K562 (cell line): ENCODE results near the gene ERCC2. TPM values are rescaled to one million over a fixed set of nuclear protein-coding genes. Genes with fewer than 3 reads are reported as not detected.

Experiments used
- ATAC-seq: fragments of 200-7000 bp; cut with Tn5 transposase; 3 replicates; pipeline ENCODE4 v1.9.1; 2020; ENCODE audit warnings: moderate library complexity
- BruUV-seq: library from RNA; stranded (reverse); fragments of 400-500 nt; replicated peaks from 2 replicates; lab custom pipeline; 2021; lab: Mats Ljungman, UMichigan
- CTCF ChIA-PET: fragments of 300-600 bp; formaldehyde crosslinking; extraction: SDS; loops from one replicate; lab custom pipeline; 2021; ENCODE audit warnings: low intra/inter-chr PET ratio; lab: Yijun Ruan, JAX
- POLR2A ChIA-PET: fragments of 300-600, 350-650 bp; sonication (Branson Sonifier 250); formaldehyde crosslinking; extraction: SDS; loops from one replicate; lab custom pipeline; 2021; ENCODE audit warnings: antibody characterized with exemption, inconsistent platforms; lab: Yijun Ruan, JAX
- DNase-seq, 4 experiments: peaks; one replicate each; pipeline versions ENCODE4 v3.0.0 to v3.0.0-alpha.2; 2011 to 2018; ENCODE audit warnings: low spot score in 3 of 4, mixed read lengths in 3 of 4; ENCODE audit errors: extremely low read depth in 1 of 4
- FAIRE-seq: peaks from 2 replicates; lab custom pipeline; 2011; peaks lifted over from hg19 to GRCh38; lab: Jason Lieb, UNC
- H2AFZ ChIP-seq: 2 replicates; pipeline ENCODE4 v1.6.0; 2011; ENCODE audit warnings: low read depth, low read length, control low read depth, inconsistent platforms
- H3K27ac ChIP-seq: fragments of 200-600 bp; 3 replicates; pipeline ENCODE4 v1.8.0; 2011; ENCODE audit warnings: low read depth, mild to moderate bottlenecking, control low read depth, inconsistent platforms, low read length, moderate library complexity, mixed read lengths; ENCODE audit errors: extremely low read depth
- H3K27me3 ChIP-seq, 2 experiments: fragments of 300-600 bp in 1 of 2; 2 replicates in 1 of 2; 3 replicates in 1 of 2; pipeline versions ENCODE4 v1.6.0 to v1.8.0; 2011; ENCODE audit warnings: inconsistent platforms in 2 of 2, low read length in 2 of 2, mild to moderate bottlenecking in 1 of 2, mixed read lengths in 1 of 2, moderate library complexity in 1 of 2; ENCODE audit not compliant: control insufficient read depth in 2 of 2, insufficient read depth in 2 of 2
- H3K36me3 ChIP-seq: fragments of 300-600 bp; 3 replicates; pipeline ENCODE4 v1.8.0; 2011; ENCODE audit warnings: mild to moderate bottlenecking, low read length, inconsistent platforms; ENCODE audit not compliant: control insufficient read depth, insufficient read depth
- H3K4me1 ChIP-seq, 2 experiments: fragments of 200-600 bp in 1 of 2; replicated peaks in 1 of 2; 2 replicates in 1 of 2; 3 replicates in 1 of 2; pipeline versions ENCODE4 v1.5.1 to v1.8.0; 2011; ENCODE audit warnings: inconsistent platforms in 2 of 2, low read length in 2 of 2, mild to moderate bottlenecking in 1 of 2, mixed read lengths in 1 of 2, moderate library complexity in 1 of 2; ENCODE audit not compliant: control insufficient read depth in 2 of 2, insufficient read depth in 2 of 2
- H3K4me2 ChIP-seq: 2 replicates; pipeline ENCODE4 v1.6.1; 2011; ENCODE audit warnings: low read length, control low read depth, inconsistent platforms, mixed read lengths; ENCODE audit not compliant: insufficient read depth
- H3K4me3 ChIP-seq: fragments of 200-600 bp; sonication (generic), shearing (Covaris generic); 2 replicates; pipeline ENCODE4 v1.5.1; 2016; ENCODE audit warnings: control low read depth, inconsistent platforms
- H3K79me2 ChIP-seq: fragments of 200-600 bp; 3 replicates; pipeline ENCODE4 v1.8.0; 2011; ENCODE audit warnings: low read length, inconsistent platforms; ENCODE audit not compliant: control insufficient read depth, insufficient read depth
- H3K9ac ChIP-seq, 2 experiments: 2 replicates each; pipeline versions ENCODE4 v1.6.0 to v1.6.1; 2011; ENCODE audit warnings: low read depth in 2 of 2, low read length in 2 of 2, control low read depth in 1 of 2, inconsistent platforms in 1 of 2, mild to moderate bottlenecking in 1 of 2, mixed read lengths in 1 of 2; ENCODE audit not compliant: insufficient read depth in 1 of 2
- H3K9me1 ChIP-seq: one replicate; pipeline ENCODE4 v1.6.0; 2011; ENCODE audit warnings: inconsistent platforms, mild to moderate bottlenecking, low read length, moderate library complexity; ENCODE audit not compliant: control insufficient read depth, insufficient read depth
- H3K9me3 ChIP-seq: replicated peaks from 2 replicates; pipeline ENCODE4 v1.5.1; 2011; ENCODE audit warnings: low read depth, low read length, inconsistent platforms; ENCODE audit not compliant: control insufficient read depth, insufficient read depth
- H4K20me1 ChIP-seq: replicated peaks from 2 replicates; pipeline ENCODE4 v1.6.1; 2011; ENCODE audit warnings: low read length, inconsistent platforms, mixed read lengths; ENCODE audit not compliant: control insufficient read depth, insufficient read depth
- POLR2AphosphoS2 ChIP-seq: IDR thresholded peaks from 2 replicates; pipeline ENCODE4 v1.6.1; 2012; ENCODE audit warnings: low read length, improper control_type of control experiment
- RBM25 ChIP-seq: fragments of 200-400 bp; formaldehyde crosslinking; IDR thresholded peaks from 2 replicates; pipeline ENCODE4 v1.6.1; 2018; ENCODE audit warnings: low read length, low read depth, moderate library complexity; ENCODE audit not compliant: severe bottlenecking
- SRSF1 ChIP-seq: fragments of 200-400 bp; formaldehyde crosslinking; IDR thresholded peaks from 2 replicates; pipeline ENCODE4 v1.6.1; 2017; ENCODE audit warnings: mild to moderate bottlenecking, low read depth, low read length, moderate library complexity
- ZBTB2 ChIP-seq: fragments of 450-650 bp; IDR thresholded peaks from 2 replicates; pipeline ENCODE4 v1.6.1; 2016; ENCODE audit warnings: antibody characterized with exemption
- ZNF121 ChIP-seq: sonication (generic); formaldehyde crosslinking; conservative IDR thresholded peaks from 2 replicates; pipeline ENCODE4 v1.8.0; 2022; ENCODE audit warnings: missing genetic modification reagents
- WGBS: fragments of 100-300 bp; shearing (Covaris generic); methylation state at CpG from one replicate; pipeline ENCODE4 v1.1.6; 2016; ENCODE audit warnings: low coverage, mixed read lengths; ENCODE audit not compliant: insufficient coverage; ENCODE audit errors: missing lambda C conversion rate; 5-methylcytosine and 5-hydroxymethylcytosine counted together
- in situ Hi-C: fragments of 300-500 bp; cut with MboI; formaldehyde crosslinking; loops from 4 replicates; pipeline ENCODE4 v1.15.0; 2018; ENCODE audit warnings: inconsistent platforms, mixed read lengths
- intact Hi-C: fragments of 100-400 bp; cut with micrococcal nuclease; formaldehyde crosslinking; loops from 2 replicates; pipeline ENCODE4 v1.14.2; 2022
- polyA plus RNA-seq, 8 experiments: library from polyadenylated mRNA; depleted of rRNA in 4 of 8; stranded (reverse) in 5 of 8; unstranded in 3 of 8; fragments of >200 nt; fragmentation: Nextera tagmentation in 2 of 8; fragmentation: Illumina TruSeq in 1 of 8; extraction: Ambion mirVana in 2 of 8; extraction: Trizol in 1 of 8; gene quantifications; 2 replicates each; pipeline versions ENCODE4 v1.2.1 to v1.2.3, GENCODE V29; 2011 to 2014; ENCODE audit warnings: inconsistent platforms in 1 of 8, missing spikeins in 1 of 8
- total RNA-seq, 7 experiments: library from RNA; depleted of rRNA in 6 of 7; stranded (reverse); fragments of >200 nt in 6 of 7; fragmentation: Illumina TruSeq in 2 of 7; extraction: Trizol in 2 of 7; gene quantifications; 2 replicates each; pipeline versions ENCODE4 v1.2.1 to v1.2.3, GENCODE V29; 2011 to 2021; ENCODE audit warnings: low replicate concordance in 1 of 7
- TF ChIP-seq, protein P1 (sequence below): fragments of 450-650 bp; conservative IDR thresholded peaks from 2 replicates; pipeline ENCODE4 v1.6.1; 2016; ENCODE audit warnings: missing genetic modification characterization, low read depth, mild to moderate bottlenecking, missing compliant biosample characterization, moderate library complexity

ERCC2 gene
- total and polyA plus RNA-seq, 9 of the 15 experiments (the other 6 are each of a cell fraction or from before 2014, with no cell fraction given), result 2.2 to 55.9 (median 23.4) TPM

DNA sequence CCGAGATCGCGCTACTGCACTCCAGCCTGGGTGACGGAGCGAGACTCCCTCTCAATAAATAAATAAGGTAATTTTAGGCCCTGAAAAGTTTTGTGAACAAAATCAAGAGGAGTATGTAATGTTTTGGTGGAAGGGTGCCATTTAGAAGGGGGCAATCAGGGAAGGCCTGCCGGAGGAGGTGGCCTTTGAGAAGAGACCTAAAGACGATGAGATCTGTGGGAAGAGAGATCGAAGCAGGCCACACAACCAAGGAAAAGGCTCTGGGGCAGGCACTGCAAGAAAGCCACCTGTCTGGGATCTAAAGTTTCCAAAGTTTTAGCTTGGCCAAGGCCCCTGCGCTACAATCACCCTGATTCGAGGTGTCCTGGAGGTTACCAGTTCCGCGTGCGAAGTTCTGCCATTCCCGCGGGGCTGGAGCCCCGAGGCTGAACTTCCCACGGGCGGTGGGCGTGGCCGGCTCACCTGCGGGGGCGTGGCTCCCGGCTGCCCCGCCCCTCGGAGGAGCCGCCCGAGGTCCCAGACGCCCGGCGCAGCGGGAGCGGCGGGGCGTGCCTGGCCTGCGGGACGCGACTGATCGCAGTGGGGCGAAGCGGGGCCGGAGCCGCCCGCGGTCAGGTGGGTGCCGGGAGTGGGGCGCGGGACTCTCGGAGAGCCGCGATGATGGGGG lies 30.0 kb downstream of the ERCC2 start, which contains the start of gene KLC3 (continued):
- TF ChIP-seq ZBTB2 (no peak), POLR2AphosphoS2 (no peak), ZNF121 (CRISPR knock-in tag) (no peak)
- TF ChIP-seq, protein P1, sequence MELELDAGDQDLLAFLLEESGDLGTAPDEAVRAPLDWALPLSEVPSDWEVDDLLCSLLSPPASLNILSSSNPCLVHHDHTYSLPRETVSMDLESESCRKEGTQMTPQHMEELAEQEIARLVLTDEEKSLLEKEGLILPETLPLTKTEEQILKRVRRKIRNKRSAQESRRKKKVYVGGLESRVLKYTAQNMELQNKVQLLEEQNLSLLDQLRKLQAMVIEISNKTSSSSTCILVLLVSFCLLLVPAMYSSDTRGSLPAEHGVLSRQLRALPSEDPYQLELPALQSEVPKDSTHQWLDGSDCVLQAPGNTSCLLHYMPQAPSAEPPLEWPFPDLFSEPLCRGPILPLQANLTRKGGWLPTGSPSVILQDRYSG, result no peak
- TF ChIP-seq, all 486 proteins: peak for 33

DNA sequence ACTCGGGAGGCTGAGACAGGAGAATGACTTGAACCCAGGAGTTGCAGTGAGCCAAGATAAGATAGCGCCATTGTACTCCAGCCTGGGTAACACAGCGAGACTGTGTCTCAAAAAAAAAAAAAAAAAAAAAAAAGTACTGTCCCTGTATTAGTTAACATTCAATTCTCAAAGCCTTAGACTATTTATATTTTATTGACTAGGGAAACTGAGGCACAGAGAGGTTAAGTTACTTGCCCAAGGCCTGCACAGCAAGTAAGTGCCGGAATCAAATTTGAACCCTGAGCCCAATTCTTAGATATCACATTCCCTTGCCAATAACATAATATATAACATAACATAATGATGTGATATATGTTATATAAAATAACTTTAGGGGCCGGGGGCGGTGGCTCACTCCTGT lies 30.7 kb downstream of the ERCC2 start:
- BruUV-seq, result no TSS peak
- no peak for FAIRE-seq
- no peak overlapping the region for H3K9ac ChIP-seq
- intact Hi-C loops (loop anchor here (10.0 kb wide), 1 partner anchor 325 kb away; no protein-coding TSS in a partner anchor), in situ Hi-C loops (loop anchor here (5.0 kb wide), 1 partner anchor 137 kb away; no protein-coding TSS in a partner anchor)
- WGBS, result 76% methylated on average over 5 of the region's 6 CpGs
- no peak overlapping the region for H3K4me2 ChIP-seq
- H4K20me1 ChIP-seq, result no peaks in the 10 kb centered on the region
- CTCF ChIA-PET, result interaction anchor here (1.7 kb wide), 1 partner anchor 322 kb away, joined by 6 read pairs; no protein-coding TSS in a partner anchor
- peaks cover 7 to 29% of the 10 kb centered on the region in 2 experiments; a peak in 4 of 5 replicates for H3K4me1 ChIP-seq
- ATAC-seq, result no peak
- no peaks in the 10 kb centered on the region for H3K79me2 ChIP-seq
- no peak overlapping the region for H3K27ac ChIP-seq
- no peaks in the 10 kb centered on the region for H3K9me3 ChIP-seq
- TF ChIP-seq SRSF1 (no peak), RBM25 (peak; percentile 71)
- peaks cover 8 to 13% of the 10 kb centered on the region in 2 experiments; a peak in 3 of 5 replicates for H3K27me3 ChIP-seq
- H3K9me1 ChIP-seq, result no peaks in the 10 kb centered on the region
- H3K36me3 ChIP-seq, result no peaks in the 10 kb centered on the region
- POLR2A ChIA-PET, result interaction anchor here (1.5 kb wide), 1 partner anchor 156 kb away, joined by 3 read pairs; no protein-coding TSS in a partner anchor
- no peak overlapping the region for H3K4me3 ChIP-seq
- no peak for DNase-seq
- no peak overlapping the region for H2AFZ ChIP-seq
